Measurements from ENCODE around the gene BCL10.

BCL10 gene

DNA sequence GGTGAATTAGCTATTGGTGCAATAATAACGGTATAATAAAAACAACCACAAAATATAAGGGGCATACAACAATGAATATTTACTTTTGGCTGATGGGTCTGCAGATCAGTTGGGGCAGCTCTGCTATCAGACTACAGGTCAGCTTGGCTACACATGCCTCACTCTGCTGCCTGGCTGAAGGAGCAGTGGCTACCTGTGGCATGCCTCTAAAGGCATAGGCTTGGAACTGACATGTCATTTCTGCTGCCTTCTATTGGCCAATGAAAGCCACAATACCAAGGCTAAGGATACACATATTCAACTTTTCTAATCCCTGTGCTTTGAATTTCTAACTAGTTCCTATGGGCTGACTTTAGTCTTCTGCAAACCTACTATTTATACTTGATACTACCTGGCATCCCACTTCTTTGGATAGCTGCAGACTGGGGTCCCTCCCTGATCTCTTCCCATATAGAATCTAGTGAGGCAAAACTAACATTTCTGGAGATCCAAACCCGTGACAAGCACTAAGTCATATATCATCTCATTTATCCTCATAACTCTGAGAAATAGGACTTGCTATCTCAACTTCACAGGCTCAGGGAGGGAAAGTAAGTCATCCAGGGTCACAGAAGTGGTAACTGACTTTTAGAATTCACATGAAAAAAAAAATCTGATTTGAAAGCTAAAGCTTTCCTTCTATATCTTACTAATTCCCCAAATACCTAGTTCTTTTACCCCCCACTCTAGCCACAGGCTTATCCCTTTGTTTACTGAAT lies 56.4 kb downstream of the BCL10 start:
- no peak for DNase-seq

GRCh38 chr1:85216697-85217096 lies 59.7 kb downstream of the BCL10 start:
- DNase-seq: no peak
